Thyroid gland (tissue), 4 donors: Measurements from ENCODE around the gene ZNF407. TPM values are rescaled to one million over a fixed set of nuclear protein-coding genes. Genes with fewer than 3 reads are reported as not detected.

Experiments
- DNase-seq, 2 donors: peaks; one replicate each; pipeline ENCODE4 v3.0.0-alpha.2; 2019
- H3K27ac ChIP-seq, 3 donors: fragments of 200-600 bp; sonication (generic); 1 replicate in 2 of 3; 2 replicates in 1 of 3; pipeline ENCODE4 v1.5.1; 2016 to 2019; ENCODE audit warnings: mild to moderate bottlenecking in 1 of 3, moderate library complexity in 1 of 3
- H3K27me3 ChIP-seq: fragments of 200-600 bp; sonication (generic); one replicate; pipeline ENCODE4 v1.5.1; 2019
- H3K36me3 ChIP-seq, 2 donors: fragments of 200-600 bp; sonication (generic); one replicate each; pipeline ENCODE4 v1.5.1; 2016 to 2019
- H3K4me1 ChIP-seq, 2 donors: fragments of 200-600 bp; sonication (generic); one replicate each; pipeline ENCODE4 v1.5.1; 2017 to 2019
- H3K4me3 ChIP-seq, 3 donors: fragments of 200-600 bp; sonication (generic); replicated peaks in 1 of 3; 1 replicate in 2 of 3; 2 replicates in 1 of 3; pipeline ENCODE4 v1.5.1; 2016; ENCODE audit warnings: mild to moderate bottlenecking in 1 of 3
- H3K9me3 ChIP-seq: fragments of 200-600 bp; sonication (generic); one replicate; pipeline ENCODE4 v1.5.1; 2017
- CTCF ChIP-seq, 6 experiments: fragments of 200-600 bp in 3 of 6; fragments of 450-650 bp in 3 of 6; sonication (generic) in 3 of 6; IDR thresholded peaks; one replicate each; pipeline ENCODE4 v1.5.1; 2016 to 2019; ENCODE audit warnings: antibody characterized with exemption in 6 of 6, mild to moderate bottlenecking in 2 of 6, inconsistent platforms in 1 of 6, moderate library complexity in 1 of 6
- POLR2A ChIP-seq, 2 donors: fragments of 450-650 bp; IDR thresholded peaks; one replicate each; pipeline ENCODE4 v1.6.1; 2017; ENCODE audit warnings: antibody characterized with exemption in 2 of 2, mild to moderate bottlenecking in 2 of 2, moderate library complexity in 1 of 2
- WGBS, 2 donors: methylation state at CpG; one replicate each; pipeline ENCODE4 v1.1.5; 2017; 5-methylcytosine and 5-hydroxymethylcytosine counted together
- intact Hi-C: fragments of 100-400 bp; cut with DNase I; formaldehyde crosslinking; loops from one replicate; pipeline ENCODE4 v1.15.1; 2023
- total RNA-seq, 4 donors: library from RNA; depleted of rRNA; stranded (reverse); fragments of >200 nt; gene quantifications; one replicate each; pipeline ENCODE4 v1.2.3, GENCODE V29; 2016

The ZNF407 gene
- total RNA-seq, 4 donors from 2014 or later = 20.2 to 40.0 (median 26.4) TPM

GRCh38 chr18:74788657-74789056 lies 191.0 kb downstream of the ZNF407 start:
- intact Hi-C loops = no loop called here
- H3K36me3 ChIP-seq = no peaks in the 10 kb centered on the region

DNA sequence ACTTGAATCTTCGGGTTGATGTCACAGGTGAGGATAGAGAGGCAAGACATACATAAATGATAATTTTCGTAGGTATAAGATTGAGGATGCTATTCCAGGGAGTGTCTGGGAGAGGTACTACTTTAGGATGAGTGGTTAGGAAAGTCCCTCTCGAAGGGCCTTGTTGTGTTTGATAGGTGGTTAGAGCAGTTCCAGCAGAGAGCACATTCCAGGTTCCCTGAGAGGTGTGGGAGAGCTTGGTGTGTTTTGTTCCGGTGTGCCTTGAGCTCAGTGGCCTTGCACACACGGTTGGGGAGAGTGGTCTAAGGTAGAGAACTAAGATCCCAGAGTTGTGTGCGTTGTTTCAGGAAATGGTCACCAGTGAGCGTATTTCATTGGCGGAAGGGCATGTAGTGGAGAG lies 191.4 kb downstream of the ZNF407 start:
- 57 to 69% methylated on average over 8 of the region's 8 CpGs for WGBS, 2 donors
- no peaks in the 10 kb centered on the region for H3K36me3 ChIP-seq
- TF ChIP-seq CTCF (IDR thresholded peaks at IDR 0.05) = no peak
- TF ChIP-seq POLR2A (IDR thresholded peaks at IDR 0.05) = no peak

More at GRCh38 chr18:74788657-74789056, 191.0 kb downstream of the ZNF407 start:
- Histone ChIP-seq H3K4me1 (peaks cover 0 to 6% of the 10 kb centered on the region in 2 donors), H3K9me3 (no peaks in the 10 kb centered on the region), H3K27ac (no peak overlapping the region), H3K27me3 (no peaks in the 10 kb centered on the region), H3K4me3 (no peak overlapping the region)
- 47 to 68% methylated on average over 2 of the region's 2 CpGs for WGBS, 2 donors
- DNase-seq = no peak
- TF ChIP-seq POLR2A (IDR thresholded peaks at IDR 0.05) (no peak), CTCF (IDR thresholded peaks at IDR 0.05) (no peak)

DNA sequence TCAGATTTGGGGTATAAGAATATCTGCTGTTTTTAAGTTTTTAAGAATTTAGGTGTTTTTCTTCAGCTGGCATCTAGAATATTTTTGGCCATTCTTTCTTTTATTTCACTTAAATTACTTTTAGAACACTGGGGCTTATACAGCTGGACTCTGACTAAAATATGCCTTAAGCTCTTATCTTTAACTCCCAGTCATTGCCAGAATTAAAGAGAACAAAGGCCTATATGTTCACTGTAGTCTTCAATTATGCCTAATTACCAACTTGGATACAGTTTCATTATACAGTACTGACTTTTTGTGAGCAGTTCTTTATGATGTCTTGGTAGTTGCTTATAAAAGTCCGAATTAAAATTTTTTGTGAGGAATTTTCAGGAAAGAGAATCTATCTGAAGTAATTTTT lies 192.8 kb downstream of the ZNF407 start:
- no peak for TF ChIP-seq CTCF (IDR thresholded peaks at IDR 0.05)
- TF ChIP-seq POLR2A (IDR thresholded peaks at IDR 0.05) = no peak
- no peaks in the 10 kb centered on the region for H3K36me3 ChIP-seq
- H3K4me1 ChIP-seq = peaks cover 0 to 6% of the 10 kb centered on the region in 2 donors
- H3K27ac ChIP-seq = no peak overlapping the region
- no peaks in the 10 kb centered on the region for H3K9me3 ChIP-seq
- WGBS, 2 donors = 92 to 96% methylated on average over 1 of the region's 1 CpG
- H3K27me3 ChIP-seq = no peaks in the 10 kb centered on the region
- no peak for DNase-seq
- no peak overlapping the region for H3K4me3 ChIP-seq
- intact Hi-C loops = no loop called here

More for the DNA sequence above, 191.4 kb downstream of the ZNF407 start:
- no peaks in the 10 kb centered on the region for H3K27me3 ChIP-seq
- H3K27ac ChIP-seq = no peak overlapping the region
- intact Hi-C loops = no loop called here
- no peaks in the 10 kb centered on the region for H3K9me3 ChIP-seq
- DNase-seq = peak; percentile 25 to 32
- no peak overlapping the region for H3K4me3 ChIP-seq
- H3K4me1 ChIP-seq = peaks cover 0 to 6% of the 10 kb centered on the region in 2 donors

DNA sequence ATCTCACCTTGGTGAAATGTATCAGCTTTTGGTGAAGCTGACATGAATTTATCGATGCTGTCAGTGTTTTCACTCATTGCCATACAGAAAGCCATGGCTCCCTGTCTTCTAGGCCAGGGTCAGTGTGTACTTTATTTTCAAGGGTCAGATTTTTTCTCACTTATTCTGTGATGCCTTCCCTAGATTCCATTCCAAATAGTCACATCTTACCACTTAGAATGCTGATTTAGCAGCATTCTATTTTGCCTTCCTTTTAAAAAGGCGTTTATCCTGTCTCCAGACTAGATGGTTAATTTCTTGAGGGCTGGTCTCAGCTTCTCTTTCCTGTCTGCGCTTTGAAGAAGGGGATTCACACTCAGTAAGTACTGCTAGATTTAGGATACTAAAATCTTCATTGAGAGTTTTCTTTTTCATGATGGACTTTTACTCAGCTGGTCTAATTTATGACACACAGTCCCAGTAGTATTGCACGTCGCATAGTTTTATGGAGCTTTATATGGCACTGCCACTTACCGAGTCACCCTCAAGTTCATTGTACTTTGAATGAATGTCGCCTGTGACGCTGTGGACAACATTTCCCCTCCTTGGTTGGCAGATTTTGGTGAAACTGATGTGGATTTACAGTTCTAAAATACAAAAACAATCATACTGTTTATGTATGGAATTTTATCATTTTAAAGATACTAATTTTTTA lies 194.0 kb downstream of the ZNF407 start:
- Histone ChIP-seq H3K4me1 (peaks cover 0 to 11% of the 10 kb centered on the region in 2 donors), H3K27ac (no peak overlapping the region), H3K9me3 (no peaks in the 10 kb centered on the region), H3K4me3 (no peak overlapping the region), H3K36me3 (no peaks in the 10 kb centered on the region), H3K27me3 (no peaks in the 10 kb centered on the region)
- TF ChIP-seq POLR2A (IDR thresholded peaks at IDR 0.05) = no peak
- no peak for TF ChIP-seq CTCF (IDR thresholded peaks at IDR 0.05)
- 91 to 99% methylated on average over 8 of the region's 8 CpGs for WGBS, 2 donors
- intact Hi-C loops = no loop called here
- no peak for DNase-seq

GRCh38 chr18:74793746-74794145 lies 196.1 kb downstream of the ZNF407 start:
- WGBS, 2 donors = 74 to 83% methylated on average over 9 of the region's 9 CpGs

More at GRCh38 chr18:74793746-74794145, 196.1 kb downstream of the ZNF407 start:
- no peaks in the 10 kb centered on the region for H3K9me3 ChIP-seq
- no peak overlapping the region for H3K27ac ChIP-seq
- no peak for DNase-seq
- TF ChIP-seq POLR2A (IDR thresholded peaks at IDR 0.05) = no peak
- TF ChIP-seq CTCF (IDR thresholded peaks at IDR 0.05) = no peak
- peaks cover 0 to 21% of the 10 kb centered on the region in 2 donors for H3K4me1 ChIP-seq
- no peaks in the 10 kb centered on the region for H3K27me3 ChIP-seq
- no peaks in the 10 kb centered on the region for H3K36me3 ChIP-seq
- intact Hi-C loops = no loop called here
- H3K4me3 ChIP-seq = no peak overlapping the region
